ENCODE measurements around the gene ENSA.

DNA sequence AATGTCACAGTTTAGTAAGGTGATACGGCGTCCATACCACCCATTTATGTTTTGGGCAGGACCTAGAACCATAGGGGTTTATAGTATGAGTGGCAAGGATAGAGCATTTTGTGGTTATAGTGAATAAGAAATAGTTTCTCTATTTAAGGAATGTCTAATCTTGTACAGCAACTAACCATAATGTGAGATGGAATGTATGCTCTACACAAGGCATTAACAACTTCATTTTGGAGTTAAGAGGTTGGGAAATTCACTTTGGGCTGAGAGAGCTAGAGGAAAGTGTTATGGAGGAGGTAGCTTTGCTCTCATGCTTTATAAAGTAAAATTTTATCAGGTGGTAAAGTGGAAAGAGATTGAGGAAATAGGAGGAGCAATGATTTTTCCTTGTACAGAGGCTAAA, 47.0 kb downstream of the ENSA start:
- TF ChIP-seq EZH2 (optimal IDR thresholded peaks at IDR 0.05; ENCODE audit: low read depth, low read length): no peak
- TF ChIP-seq CTCF (IDR thresholded peaks at IDR 0.05; ENCODE audit: low read length): no peak
- no peak for TF ChIP-seq EZH2phosphoT487 (IDR thresholded peaks at IDR 0.05; ENCODE audit: low read length)

Measured in MM.1S (cell line).